CD4-positive, CD25-positive, alpha-beta regulatory T cell (primary cell): ENCODE measurements around the gene PRKRA. TPM values are rescaled to one million over a fixed set of nuclear protein-coding genes. Genes with fewer than 3 reads are reported as not detected.

Experiments
- ATAC-seq, 2 donors: fragments of 150-1000 bp; cut with Tn5 transposase; one replicate each; pipeline ENCODE4 v1.10.0; 2021; ENCODE audit warnings: low read depth in 2 of 2, moderate number of reproducible peaks in 2 of 2, moderate library complexity in 1 of 2
- DNase-seq, 3 donors: peaks; one replicate each; pipeline versions ENCODE4 v3.0.0 to v3.0.0-alpha.2; 2012 to 2022; ENCODE audit warnings: mixed read lengths in 1 of 3
- H3K27ac ChIP-seq: one replicate; pipeline ENCODE4 v1.7.0; 2013; ENCODE audit warnings: mild to moderate bottlenecking, low read length; ENCODE audit not compliant: insufficient read depth, poor library complexity, severe bottlenecking
- H3K27me3 ChIP-seq: one replicate; pipeline ENCODE4 v1.7.0; 2013; ENCODE audit warnings: low read length; ENCODE audit not compliant: control insufficient read depth, insufficient read depth
- H3K36me3 ChIP-seq: one replicate; pipeline ENCODE4 v1.7.0; 2013; ENCODE audit warnings: mild to moderate bottlenecking, low read length, moderate library complexity; ENCODE audit not compliant: control insufficient read depth, insufficient read depth
- H3K4me1 ChIP-seq: 2 replicates; pipeline ENCODE4 v1.7.0; 2013; ENCODE audit warnings: mild to moderate bottlenecking, low read length; ENCODE audit not compliant: insufficient read depth, control insufficient read depth, poor library complexity, severe bottlenecking
- H3K4me3 ChIP-seq: one replicate; pipeline ENCODE4 v1.7.0; 2013; ENCODE audit warnings: low read depth, mild to moderate bottlenecking, low read length, moderate library complexity
- H3K9me3 ChIP-seq, 2 experiments: 1 replicate in 1 of 2; 2 replicates in 1 of 2; pipeline ENCODE4 v1.7.0; 2013; ENCODE audit warnings: low read length in 2 of 2, mild to moderate bottlenecking in 1 of 2, moderate library complexity in 1 of 2; ENCODE audit not compliant: control insufficient read depth in 2 of 2
- H3K27ac Mint-ChIP-seq, 3 donors: one replicate each; pipeline ENCODE4 v1.8.0; 2020 to 2022; ENCODE audit warnings: mild to moderate bottlenecking in 3 of 3, mixed read lengths in 3 of 3, moderate library complexity in 2 of 3
- H3K27me3 Mint-ChIP-seq: one replicate; pipeline ENCODE4 v1.8.0; 2022; ENCODE audit warnings: mild to moderate bottlenecking, mixed read lengths
- H3K36me3 Mint-ChIP-seq: one replicate; pipeline ENCODE4 v1.8.0; 2020; ENCODE audit warnings: mixed read lengths
- H3K4me1 Mint-ChIP-seq, 4 donors: one replicate each; pipeline ENCODE4 v1.8.0; 2020 to 2022; ENCODE audit warnings: mixed read lengths in 4 of 4, mild to moderate bottlenecking in 1 of 4
- H3K4me3 Mint-ChIP-seq, 4 donors: one replicate each; pipeline ENCODE4 v1.8.0; 2020 to 2022; ENCODE audit warnings: mild to moderate bottlenecking in 4 of 4, mixed read lengths in 4 of 4, moderate library complexity in 3 of 4
- H3K9me3 Mint-ChIP-seq, 7 donors: one replicate each; pipeline ENCODE4 v1.8.0; 2020 to 2022; ENCODE audit warnings: mixed read lengths in 7 of 7, mild to moderate bottlenecking in 3 of 7, moderate library complexity in 2 of 7
- polyA plus RNA-seq, 4 donors: library from polyadenylated mRNA; unstranded; fragments of 300-500 nt; fragmentation: Illumina TruSeq; gene quantifications; one replicate each; pipeline ENCODE4 v1.2.3, GENCODE V29; 2021
- total RNA-seq: library from RNA; stranded (reverse); gene quantifications from one replicate; pipeline ENCODE4 v1.2.3, GENCODE V29; 2022

The PRKRA gene
- total and polyA plus RNA-seq, 5 donors from 2014 or later = 50.8 to 103 (median 53.3) TPM

DNA sequence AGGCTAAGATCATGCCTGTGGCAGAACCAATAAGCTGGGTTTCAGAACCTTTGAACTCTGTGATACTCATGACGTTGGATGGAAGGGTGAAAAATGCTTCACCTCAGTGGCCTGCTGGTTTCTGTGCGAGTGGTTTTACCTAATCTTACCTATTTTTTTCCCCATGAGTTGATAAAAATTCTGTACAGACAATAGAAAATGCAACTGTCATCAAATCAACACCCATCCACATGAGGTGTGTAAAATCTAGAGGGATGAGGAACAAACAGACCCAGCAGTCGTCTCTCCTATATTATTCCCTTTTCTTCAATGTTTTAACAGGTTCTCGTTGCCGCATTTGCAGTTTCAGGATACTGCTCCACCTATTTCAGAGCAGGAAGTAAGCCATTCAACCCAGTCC is 67.3 kb downstream of the PRKRA start:
- Mint-ChIP-seq H3K27ac (no peak overlapping the region), H3K36me3 (no peaks in the 10 kb centered on the region), H3K4me1 (peaks cover 5 to 21% (median 7%) of the 10 kb centered on the region in 4 donors), H3K4me3 (no peak overlapping the region), H3K9me3 (no peaks in the 10 kb centered on the region), H3K27me3 (peaks cover 20% of the 10 kb centered on the region)
- Histone ChIP-seq H3K36me3 (no peaks in the 10 kb centered on the region), H3K27me3 (peaks cover 2% of the 10 kb centered on the region), H3K27ac (no peak overlapping the region), H3K4me1 (no peaks in the 10 kb centered on the region), H3K9me3 (no peaks in the 10 kb centered on the region), H3K4me3 (no peak overlapping the region)
- no peak for DNase-seq
- ATAC-seq = no peak

Other genes starting within 250 kb of the PRKRA start
- gene PJVK, start 203 bp upstream of the PRKRA start, total RNA-seq = 3.1 TPM
- gene PJVK, start 203 bp upstream of the PRKRA start, polyA plus RNA-seq = under 1 TPM; 0.22 to 0.72 (median 0.45) TPM
- gene FKBP7, start 27.4 kb upstream of the PRKRA start, total RNA-seq = 0.59 TPM
- 1 to 10 TPM in 2 of 4 donors, under 1 TPM in 2; 0.42 to 3.1 (median 1.0) TPM for gene FKBP7, start 27.4 kb upstream of the PRKRA start, polyA plus RNA-seq
- gene PLEKHA3, start 29.3 kb upstream of the PRKRA start, total RNA-seq = 28.2 TPM
- gene PLEKHA3, start 29.3 kb upstream of the PRKRA start, polyA plus RNA-seq = 10 to 100 TPM; 26.4 to 39.0 (median 27.7) TPM